Measurements from ENCODE around the gene USP32. TPM values are rescaled to one million over a fixed set of nuclear protein-coding genes. Genes with fewer than 3 reads are reported as not detected.
"Not testable (repeated sequence)": the region's sequence is repeated elsewhere in the genome, so short reads cannot be mapped to it uniquely, and the experiment has no call there.

USP32 gene
- total RNA-seq, 2 experiments from 2014 or later: 26.6 to 27.0 TPM

DNA sequence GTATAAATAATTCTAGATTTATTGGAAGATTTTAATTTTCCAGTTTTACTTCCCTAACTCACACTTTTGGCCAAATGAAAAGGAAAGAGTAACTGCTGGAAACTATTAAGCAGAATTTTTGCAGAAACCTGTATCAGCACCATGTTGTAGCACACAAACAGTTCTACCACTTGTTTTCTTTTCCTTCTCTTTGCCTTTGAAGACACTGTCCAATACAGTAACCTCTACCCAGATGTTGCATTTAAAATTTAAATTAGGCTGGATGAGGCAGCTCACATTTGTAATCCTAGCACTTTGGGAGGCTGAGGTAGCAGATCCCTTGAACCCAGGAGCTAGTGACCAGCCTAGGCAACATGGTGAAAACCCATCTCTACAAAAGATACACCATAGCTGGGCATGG is 186.2 kb downstream of the USP32 start:
- POLR2A ChIA-PET, CTCF ChIA-PET: not testable (repeated sequence)

DNA sequence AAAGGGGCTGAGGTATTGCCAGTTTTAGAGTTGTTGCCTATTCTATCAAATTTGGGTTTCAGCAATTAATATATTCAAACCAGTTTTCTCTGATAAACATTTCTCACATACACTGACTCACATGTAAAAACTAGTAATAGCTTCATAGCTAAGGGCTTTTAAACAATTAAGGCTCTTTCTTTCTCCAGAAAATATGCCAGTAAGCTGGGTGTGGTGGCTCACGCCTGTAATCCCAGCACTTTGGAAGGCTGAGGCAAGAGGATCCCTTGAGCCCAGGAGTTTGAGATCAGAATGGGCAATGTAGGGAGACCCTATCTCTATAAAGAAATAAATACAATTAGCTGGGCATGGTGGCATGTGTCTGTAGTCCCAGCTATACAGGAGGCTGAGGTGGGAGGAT is 193.3 kb downstream of the USP32 start:
- CTCF ChIA-PET, POLR2A ChIA-PET: not testable (repeated sequence)

DNA sequence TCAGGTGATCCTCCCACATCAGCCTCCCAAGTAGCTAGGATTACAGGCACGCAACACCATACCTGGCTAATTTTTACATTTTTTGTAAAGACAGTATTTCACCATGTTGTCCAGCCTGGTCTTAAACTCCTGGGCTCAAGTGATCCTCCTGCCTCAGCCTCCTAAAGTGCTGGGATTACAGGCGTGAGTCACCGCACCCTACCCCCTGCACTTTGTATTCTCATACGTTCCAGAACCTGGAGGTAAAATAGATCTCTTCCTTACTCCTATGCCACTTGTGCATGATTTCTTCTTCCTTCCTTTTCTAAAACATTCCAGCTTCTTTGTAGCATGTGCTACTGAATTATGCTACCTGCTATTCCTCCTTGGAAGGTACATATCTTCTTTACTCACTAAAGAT is 197.8 kb downstream of the USP32 start:
- CTCF ChIA-PET, POLR2A ChIA-PET: not testable (repeated sequence)

DNA sequence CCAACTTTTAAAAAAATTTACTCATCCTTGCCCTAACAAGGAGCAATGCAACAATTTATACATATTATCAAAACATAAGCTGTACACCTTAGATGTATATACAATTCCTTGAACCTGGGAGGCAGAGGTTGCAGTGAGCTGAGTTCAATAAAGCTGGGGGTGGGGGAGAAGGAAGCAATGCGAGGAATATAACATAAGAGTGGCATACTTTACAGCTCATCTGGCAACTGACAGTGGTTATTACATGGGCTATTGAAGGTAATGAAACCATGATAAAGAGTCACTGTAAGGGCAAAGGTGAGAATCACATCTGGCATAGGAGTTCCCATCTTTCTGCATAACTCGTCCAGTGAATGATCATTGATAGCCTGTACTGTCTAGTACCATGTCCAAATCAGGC is 198.5 kb downstream of the USP32 start:
- CTCF ChIA-PET: no interaction called here
- POLR2A ChIA-PET: no interaction called here

DNA sequence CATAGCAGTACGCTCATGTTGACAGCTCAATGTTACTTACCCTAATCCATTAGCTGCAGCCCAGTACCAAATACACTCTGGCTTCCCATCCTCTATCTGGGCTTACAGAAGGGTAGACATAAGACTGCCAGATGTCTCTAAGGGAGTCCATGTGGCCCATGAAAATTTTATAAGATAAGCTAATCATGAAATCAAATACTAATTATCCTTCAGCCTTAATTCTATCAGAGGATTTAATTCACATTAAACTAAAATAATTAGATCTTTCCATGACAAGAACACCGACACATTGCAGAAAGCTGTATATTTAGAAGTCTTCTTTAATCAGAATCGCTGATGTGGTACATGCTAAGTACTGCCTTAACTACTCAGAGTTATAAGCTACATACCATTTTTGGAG is 198.9 kb downstream of the USP32 start:
- CTCF ChIA-PET, POLR2A ChIA-PET: not testable (repeated sequence)

DNA sequence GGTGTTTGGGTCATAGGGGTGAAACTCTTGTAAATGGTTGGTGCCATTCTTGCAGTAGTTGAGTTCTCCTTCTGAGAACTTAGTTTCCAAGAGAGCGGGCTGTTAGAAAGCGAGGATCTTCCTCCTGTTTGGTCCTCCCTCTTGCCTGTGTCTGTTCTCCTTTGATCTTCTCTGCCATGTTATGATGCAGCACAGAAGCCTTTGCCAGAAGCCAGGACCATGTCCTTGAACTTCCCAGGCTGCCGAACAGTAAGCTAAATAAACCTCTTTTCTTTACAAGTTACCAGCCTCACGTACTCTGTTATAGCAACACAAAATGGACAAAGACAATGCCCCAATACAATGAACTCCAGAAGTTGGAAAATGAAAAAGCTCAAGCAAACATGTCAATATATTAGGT is 201.9 kb downstream of the USP32 start:
- POLR2A ChIA-PET, CTCF ChIA-PET: not testable (repeated sequence)

DNA sequence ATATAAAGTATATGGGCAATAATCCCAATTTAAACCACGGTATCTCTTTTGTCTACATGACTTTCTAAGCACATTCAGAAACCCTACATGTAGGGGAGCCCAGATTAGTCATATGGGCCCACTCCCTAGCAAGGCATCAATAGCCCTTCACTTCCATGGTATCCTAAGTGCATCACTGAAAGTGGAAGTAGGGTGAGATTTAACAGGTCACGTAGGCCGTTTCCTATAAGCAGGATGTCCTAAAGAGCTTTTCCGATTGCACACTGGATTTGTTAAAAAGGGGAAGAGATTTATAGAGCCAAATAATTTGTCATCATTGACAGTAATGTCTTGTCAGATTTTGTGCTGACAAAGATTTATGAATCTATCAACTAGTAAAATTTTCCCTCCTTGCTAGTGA is 203.2 kb downstream of the USP32 start:
- CTCF ChIA-PET: no interaction called here
- POLR2A ChIA-PET: no interaction called here

DNA sequence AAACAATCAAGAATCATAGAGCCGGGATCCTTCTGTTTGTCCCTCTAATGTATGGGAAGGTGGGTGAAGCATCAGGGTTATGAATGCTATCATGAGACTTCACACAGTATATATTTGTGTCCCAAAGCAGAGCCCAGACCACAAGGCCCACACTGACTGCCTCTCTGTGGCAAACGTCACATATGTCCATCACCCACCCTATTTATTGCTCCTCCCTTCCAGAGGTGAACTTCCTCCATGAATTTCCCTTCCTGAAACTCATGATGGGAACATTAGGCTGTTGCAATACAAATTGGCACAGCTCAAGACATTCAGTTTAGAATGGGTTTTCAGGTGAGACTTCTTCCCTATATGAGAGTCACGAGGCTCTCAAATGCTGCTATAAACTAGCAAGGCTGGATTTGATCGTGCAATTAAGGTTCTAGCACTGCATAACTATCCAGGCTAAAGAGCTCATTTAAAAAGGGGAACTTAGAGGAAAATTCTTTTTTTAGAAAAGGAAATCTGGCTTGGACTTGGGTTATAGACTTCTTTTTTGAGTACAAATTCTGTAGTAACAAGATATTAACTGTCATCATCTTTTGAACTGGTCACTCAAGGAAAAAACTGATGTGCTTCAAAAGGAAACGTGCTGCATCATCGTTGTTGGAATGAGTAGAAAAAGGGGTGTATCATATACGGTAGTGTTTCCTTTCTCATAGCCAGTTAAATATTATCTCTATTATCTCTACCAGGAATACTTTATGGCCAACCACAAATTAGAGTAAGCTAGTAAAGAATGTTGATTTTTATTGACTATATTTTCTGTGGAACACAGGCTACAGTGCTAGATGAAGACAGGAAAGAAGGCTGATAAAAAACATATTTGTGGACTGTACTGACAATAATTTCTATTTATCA is 204.8 kb downstream of the USP32 start:
- CTCF ChIA-PET, POLR2A ChIA-PET: not testable (repeated sequence)

DNA sequence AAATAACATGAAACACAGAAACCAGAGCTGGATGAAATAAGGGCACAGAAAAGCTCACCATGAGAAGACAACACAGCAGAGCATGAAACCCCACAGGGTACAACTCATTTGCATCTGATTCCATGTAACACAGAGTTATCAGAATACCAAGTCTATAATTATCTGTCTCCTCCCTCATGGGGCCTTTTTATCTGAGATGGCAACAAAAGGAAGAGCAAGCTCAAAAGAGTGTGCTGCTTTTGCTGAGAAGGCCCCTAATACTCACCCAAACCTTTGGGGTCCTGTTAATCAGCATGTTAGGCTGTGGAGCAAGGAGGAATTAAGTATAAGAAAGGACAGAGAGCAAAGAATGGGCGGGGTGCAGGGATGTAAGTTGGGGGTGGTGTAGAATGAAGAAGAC is 205.6 kb downstream of the USP32 start:
- POLR2A ChIA-PET, CTCF ChIA-PET: not testable (repeated sequence)

DNA sequence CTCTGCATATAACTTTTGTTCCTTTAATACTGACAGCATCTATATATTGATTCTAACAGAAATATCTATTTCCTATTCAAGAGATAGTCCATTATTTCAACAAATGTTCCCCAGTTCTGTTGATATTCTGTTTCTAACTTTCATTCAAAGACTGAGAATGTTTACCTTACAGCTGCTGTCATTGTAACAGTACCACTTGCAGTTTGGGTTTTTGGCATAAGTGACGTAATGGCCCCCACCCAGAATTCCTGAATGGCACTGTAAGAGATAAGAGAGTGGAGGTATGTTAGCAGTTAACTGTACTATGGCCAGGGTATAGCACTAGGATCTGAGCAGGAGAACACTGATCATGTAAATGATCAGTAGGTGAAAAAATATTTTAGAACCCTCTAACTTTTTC is 211.6 kb downstream of the USP32 start:
- CTCF ChIA-PET, POLR2A ChIA-PET: not testable (repeated sequence)

DNA sequence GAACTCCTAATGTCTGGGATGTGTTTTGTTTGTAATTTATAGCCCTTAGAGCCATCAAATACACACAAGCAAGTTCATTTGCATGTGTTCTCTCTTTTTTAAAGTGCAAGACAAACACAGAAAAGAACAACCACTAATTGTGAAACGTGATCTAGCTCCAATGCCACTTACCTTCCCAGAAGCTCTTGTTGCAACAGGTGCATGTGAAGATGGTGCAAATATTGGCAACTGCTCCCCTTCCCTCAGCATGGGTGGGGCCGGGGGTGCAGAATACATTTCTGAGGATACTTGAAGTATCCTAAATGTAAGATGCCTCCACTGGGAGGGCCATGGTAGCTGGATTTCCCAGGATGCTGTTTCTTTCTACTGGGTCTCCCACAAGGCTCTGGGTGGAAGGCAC is 213.8 kb downstream of the USP32 start:
- POLR2A ChIA-PET, CTCF ChIA-PET: not testable (repeated sequence)

DNA sequence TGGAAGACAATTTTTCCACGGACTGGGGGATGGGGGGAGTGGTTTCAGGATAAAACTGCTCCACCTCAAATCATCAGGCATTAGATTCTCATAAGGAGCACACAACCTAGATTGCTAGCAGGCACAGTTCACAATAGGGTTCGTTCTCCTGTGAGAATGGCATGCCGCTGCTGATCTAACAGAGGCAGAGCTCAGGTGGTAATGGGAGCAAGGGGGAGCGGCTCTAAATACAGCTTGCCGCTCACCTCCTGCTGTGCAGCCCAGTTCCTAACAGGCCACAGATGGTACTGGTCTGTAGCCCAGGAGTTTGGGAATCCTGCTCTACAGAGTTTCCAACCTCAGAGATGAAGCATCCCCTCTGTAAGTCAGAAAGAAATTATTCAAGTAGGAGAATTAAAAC is 215.2 kb downstream of the USP32 start:
- POLR2A ChIA-PET, CTCF ChIA-PET: not testable (repeated sequence)

DNA sequence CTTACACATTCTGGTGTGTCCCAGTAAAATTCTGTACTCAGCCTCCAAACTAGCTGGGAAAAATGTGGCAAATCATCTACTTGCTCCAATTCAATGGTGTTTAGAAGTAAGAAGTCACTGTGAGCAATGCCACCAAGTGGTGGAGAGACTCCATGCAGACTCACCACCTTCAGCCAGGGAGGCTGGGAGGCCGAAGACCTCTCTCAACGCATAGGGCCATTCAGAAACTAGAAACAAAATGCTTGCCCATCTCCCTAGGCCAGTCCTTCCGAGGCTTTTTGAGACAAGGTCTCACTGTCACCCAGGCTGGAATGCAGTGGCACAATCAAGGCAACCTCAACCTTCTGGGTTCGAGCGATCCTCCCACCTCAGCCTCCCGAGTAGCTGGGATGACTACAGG is 217.2 kb downstream of the USP32 start:
- POLR2A ChIA-PET: not testable (repeated sequence)
- CTCF ChIA-PET: interaction anchor here (0.6 kb wide), 1 partner anchor 383 kb away, joined by 4 read pairs; no protein-coding TSS in a partner anchor

DNA sequence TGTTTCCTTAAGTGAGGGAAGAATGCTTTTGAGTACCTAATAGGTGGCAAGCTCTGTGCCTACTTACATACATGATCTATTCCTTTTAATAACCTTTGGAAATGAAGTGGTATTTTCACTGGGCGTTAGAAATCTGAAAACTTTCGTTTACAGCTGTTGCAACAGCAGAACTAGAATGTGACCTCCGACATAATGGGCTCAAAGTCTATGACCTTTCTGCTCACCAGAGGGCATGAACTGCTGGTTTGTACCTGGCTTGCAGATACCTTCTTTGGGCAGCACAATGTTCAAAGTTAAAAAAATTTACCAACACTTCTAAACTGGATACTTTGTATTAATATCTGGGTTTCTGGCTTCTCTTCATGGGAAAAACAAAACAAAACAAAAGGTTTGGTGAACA is 217.9 kb downstream of the USP32 start:
- CTCF ChIA-PET: interaction anchor here (0.6 kb wide), 1 partner anchor 383 kb away, joined by 4 read pairs; no protein-coding TSS in a partner anchor
- POLR2A ChIA-PET: no interaction called here

DNA sequence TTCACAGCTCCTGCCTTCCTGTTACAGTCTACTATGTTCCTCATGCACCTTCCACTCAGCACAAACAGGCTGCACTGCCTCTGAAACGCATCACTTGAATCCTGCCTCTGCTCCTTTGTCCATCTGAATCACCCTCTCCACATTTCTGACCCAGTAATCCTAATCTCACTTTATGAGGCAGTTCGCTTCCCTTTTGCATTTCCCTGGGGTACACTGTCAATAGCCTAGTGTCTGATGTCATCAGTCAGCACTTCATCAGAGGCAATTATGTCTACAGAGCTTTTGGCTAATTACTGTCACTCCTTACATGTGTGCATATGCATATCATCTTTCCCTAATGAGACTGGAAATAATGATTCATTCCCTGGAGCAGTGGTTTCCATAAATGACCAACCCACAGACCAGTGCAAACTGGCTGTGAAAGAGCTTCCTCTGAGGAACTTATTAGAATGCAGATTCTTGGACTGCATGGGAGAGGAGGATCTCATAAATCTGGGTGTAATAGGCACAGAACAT is 218.6 kb downstream of the USP32 start:
- CTCF ChIA-PET: no interaction called here
- POLR2A ChIA-PET: no interaction called here

DNA sequence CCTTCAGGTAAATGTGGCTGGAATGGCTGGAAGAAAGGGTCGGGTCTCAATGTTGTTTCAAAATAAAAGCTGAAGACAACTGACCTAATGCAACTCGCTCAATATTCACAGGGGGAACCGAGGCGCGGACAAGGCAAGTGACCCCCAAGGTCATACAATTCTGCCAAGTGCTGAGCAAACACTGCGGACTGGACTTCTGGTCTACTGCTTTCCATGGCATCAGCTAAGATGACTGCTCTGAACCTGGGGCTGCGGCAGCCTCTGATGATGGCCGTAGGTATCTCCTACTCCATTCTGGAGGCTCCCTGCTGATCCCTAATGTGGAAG is 220.2 kb downstream of the USP32 start:
- ChIA-PET POLR2A (no interaction called here), CTCF (no interaction called here)

DNA sequence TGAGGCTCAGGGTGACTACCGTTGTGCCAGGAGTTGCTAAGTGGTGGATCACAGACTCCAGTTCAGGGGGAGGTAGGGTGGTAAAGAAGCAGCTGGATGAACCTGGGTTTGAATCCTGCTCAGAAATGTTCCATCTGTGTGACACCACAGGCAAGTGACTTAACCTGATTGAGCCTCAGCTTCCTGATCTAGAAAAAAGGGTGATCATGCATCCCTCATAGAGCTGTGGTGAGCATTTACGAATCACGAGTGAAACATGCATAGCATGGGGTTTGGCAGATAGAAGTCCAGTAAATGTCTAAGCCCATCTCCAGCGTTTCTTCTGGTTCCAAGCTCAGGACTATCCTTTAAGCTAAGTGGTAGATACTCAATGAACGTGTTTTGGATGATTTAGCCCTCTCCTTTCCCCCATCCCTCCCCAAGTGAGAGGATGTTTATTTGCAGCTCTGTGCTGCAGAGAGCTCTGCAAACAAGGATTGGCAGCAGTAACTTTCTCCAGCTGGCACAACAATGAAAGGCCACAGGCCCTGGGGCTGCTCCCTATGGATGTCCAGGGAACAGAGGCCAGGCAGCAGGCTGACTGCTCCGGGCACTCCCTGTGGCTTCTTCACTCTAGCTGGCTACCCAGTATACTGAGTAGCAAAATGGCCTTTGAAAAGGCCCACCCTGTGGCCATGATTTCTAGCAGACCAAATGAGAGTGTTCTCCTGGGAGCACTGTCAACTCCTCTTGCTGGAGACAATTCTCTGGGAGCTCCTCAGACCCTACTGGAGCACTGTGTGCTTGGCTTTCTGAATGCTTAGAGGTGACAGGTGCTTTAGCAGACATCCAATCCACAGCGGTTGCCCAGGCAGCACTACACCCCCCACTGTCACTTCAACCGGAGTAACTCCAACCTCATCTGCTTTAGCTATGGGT is 220.8 kb downstream of the USP32 start:
- ChIA-PET CTCF (no interaction called here), POLR2A (interaction anchor here (0.6 kb wide), 1 partner anchor 406 kb away, joined by 4 read pairs; no protein-coding TSS in a partner anchor)

DNA sequence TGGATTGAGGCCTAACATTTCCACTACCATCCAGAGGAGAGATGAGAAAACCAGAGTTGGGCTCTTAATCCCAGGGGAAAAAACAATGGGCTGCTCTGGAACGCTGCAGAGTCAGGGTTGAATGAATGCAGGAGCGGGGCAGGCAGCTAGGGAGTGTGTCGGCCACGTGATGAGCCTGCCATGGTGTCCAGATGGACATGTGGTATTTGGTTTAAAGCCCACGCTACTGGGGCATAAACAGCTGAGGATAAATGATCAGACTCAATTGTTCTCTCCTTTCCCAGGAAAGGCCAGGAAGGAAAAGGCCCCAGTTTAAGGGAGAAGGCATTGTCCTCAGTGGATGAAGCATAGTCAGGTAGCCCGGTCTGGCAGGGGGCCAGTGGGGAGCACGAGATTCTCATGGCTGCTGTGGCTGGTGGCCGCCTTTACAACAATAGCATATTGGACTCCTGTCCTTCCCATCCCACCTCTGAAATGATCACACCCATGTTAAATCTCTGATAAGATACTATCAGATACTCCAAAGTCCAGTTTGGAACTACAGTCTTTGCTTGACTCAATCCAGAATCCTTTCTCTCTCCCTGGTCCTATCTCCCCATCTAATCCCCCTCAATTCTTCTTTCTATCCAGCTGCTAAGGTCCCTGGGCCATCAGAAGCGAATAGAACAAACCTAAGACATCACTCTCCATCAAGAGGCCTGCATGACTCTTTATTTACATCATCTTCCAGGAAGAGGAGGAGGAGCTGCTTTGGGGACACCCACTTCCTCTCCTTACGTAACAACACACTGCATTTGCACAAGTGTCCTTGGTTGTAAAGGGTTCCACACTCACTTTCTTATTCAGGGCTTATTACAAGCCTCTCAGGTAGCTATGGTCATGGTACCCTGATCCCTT is 221.8 kb downstream of the USP32 start:
- ChIA-PET CTCF (no interaction called here), POLR2A (no interaction called here)

DNA sequence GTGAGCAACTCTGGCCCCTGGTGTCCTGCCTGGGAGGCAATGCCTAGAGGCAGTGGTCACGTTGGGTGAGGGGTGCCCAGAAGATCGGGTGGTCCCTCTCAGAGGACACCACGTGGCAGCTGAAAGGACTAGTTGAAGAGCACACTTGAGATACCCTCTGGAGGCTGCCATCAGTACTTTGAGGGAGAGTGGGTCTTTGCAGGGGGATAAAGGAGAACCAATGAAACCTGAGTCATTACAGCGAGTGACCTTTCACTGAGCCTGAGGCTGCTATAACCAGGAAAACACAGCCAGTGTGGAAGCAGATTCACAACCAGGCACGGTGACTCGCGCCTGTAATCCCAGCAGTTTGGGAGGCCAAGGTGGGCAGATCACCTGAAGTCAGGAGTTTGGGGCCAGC is 223.3 kb downstream of the USP32 start:
- ChIA-PET CTCF (no interaction called here), POLR2A (no interaction called here)
